Brain microvascular endothelial cell (primary cell): Measurements from ENCODE around the gene KCNJ15.

Experiments used
- DNase-seq: peaks from one replicate; pipeline ENCODE4 v3.0.0-alpha.2; 2020
- H3K27ac ChIP-seq: fragments of 250-450 bp; sonication (Bioruptor Pico); 2 replicates; pipeline ENCODE4 v1.5.1; 2020; ENCODE audit warnings: mild to moderate bottlenecking, moderate library complexity
- H3K27me3 ChIP-seq: fragments of 250-450 bp; sonication (Bioruptor Pico); replicated peaks from 2 replicates; pipeline ENCODE4 v1.5.1; 2020; ENCODE audit warnings: mild to moderate bottlenecking
- H3K36me3 ChIP-seq: fragments of 250-450 bp; sonication (Bioruptor Pico); replicated peaks from 2 replicates; pipeline ENCODE4 v1.5.1; 2020; ENCODE audit warnings: mild to moderate bottlenecking
- H3K4me3 ChIP-seq: 2 replicates; pipeline ENCODE4 v1.5.1; 2011; ENCODE audit warnings: low read depth, mild to moderate bottlenecking, control low read depth, low read length, moderate library complexity
- in situ Hi-C: cut with HindIII; loops from 2 replicates; pipeline ENCODE4 v1.10.0; 2017; ENCODE audit warnings: low sequenced_read_pairs, low pct_ligation_motif_present
- TF ChIP-seq, protein P1 (sequence below): IDR thresholded peaks from 2 replicates; pipeline ENCODE4 v1.5.1; 2011; ENCODE audit warnings: low read depth, mild to moderate bottlenecking, moderate library complexity, low read length, control low read depth, inconsistent platforms; ENCODE audit errors: missing control alignments

KCNJ15 gene

DNA sequence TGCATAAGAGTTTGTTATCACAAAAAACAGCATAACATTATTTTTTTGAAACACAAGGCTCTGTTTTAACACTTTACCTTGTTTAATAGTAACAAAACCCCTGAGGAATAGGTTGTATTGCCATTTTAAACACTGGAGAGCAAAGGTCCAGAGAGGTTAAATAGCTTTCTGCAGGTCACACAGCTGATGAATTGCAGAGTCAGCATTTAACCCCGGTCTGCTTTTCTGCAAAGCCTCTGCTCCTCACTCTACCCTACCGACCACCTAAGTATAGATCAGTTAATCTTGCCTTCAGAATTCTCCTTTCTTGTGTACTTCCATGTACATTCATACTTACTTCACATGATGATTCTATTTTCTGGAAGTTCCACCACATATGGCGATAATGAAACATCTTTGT lies 42.0 kb downstream of the KCNJ15 start:
- Histone ChIP-seq H3K27ac (no peak overlapping the region), H3K4me3 (no peak overlapping the region), H3K27me3 (no peaks in the 10 kb centered on the region), H3K36me3 (no peaks in the 10 kb centered on the region)
- TF ChIP-seq, protein P1, sequence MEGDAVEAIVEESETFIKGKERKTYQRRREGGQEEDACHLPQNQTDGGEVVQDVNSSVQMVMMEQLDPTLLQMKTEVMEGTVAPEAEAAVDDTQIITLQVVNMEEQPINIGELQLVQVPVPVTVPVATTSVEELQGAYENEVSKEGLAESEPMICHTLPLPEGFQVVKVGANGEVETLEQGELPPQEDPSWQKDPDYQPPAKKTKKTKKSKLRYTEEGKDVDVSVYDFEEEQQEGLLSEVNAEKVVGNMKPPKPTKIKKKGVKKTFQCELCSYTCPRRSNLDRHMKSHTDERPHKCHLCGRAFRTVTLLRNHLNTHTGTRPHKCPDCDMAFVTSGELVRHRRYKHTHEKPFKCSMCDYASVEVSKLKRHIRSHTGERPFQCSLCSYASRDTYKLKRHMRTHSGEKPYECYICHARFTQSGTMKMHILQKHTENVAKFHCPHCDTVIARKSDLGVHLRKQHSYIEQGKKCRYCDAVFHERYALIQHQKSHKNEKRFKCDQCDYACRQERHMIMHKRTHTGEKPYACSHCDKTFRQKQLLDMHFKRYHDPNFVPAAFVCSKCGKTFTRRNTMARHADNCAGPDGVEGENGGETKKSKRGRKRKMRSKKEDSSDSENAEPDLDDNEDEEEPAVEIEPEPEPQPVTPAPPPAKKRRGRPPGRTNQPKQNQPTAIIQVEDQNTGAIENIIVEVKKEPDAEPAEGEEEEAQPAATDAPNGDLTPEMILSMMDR = no peak
- in situ Hi-C loops = no loop called here
- DNase-seq = no peak

DNA sequence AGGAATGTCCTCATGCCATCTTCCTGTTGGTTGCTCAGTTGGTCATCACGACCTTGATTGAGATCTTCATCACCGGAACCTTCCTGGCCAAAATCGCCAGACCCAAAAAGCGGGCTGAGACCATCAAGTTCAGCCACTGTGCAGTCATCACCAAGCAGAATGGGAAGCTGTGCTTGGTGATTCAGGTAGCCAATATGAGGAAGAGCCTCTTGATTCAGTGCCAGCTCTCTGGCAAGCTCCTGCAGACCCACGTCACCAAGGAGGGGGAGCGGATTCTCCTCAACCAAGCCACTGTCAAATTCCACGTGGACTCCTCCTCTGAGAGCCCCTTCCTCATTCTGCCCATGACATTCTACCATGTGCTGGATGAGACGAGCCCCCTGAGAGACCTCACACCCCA lies 42.9 kb downstream of the KCNJ15 start:
- DNase-seq = no peak
- no peak overlapping the region for H3K27ac ChIP-seq
- in situ Hi-C loops = no loop called here
- TF ChIP-seq, protein P1 = no peak
- no peaks in the 10 kb centered on the region for H3K27me3 ChIP-seq
- no peaks in the 10 kb centered on the region for H3K36me3 ChIP-seq
- H3K4me3 ChIP-seq = no peak overlapping the region

DNA sequence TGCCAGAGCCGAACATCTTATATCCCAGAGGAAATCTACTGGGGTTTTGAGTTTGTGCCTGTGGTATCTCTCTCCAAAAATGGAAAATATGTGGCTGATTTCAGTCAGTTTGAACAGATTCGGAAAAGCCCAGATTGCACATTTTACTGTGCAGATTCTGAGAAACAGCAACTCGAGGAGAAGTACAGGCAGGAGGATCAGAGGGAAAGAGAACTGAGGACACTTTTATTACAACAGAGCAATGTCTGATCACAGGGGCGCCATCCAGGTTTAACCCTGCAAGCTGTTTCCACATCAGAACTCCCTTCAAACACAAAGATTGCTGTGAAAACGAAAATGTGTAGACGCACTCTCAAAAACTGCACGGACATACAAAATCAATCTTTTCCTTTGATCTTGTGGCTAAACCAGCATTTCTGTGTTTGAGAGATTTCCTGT lies 43.4 kb downstream of the KCNJ15 start:
- TF ChIP-seq, protein P1 = no peak
- DNase-seq = no peak
- no peaks in the 10 kb centered on the region for H3K27me3 ChIP-seq
- in situ Hi-C loops = no loop called here
- H3K36me3 ChIP-seq = no peaks in the 10 kb centered on the region
- no peak overlapping the region for H3K4me3 ChIP-seq
- H3K27ac ChIP-seq = no peak overlapping the region

DNA sequence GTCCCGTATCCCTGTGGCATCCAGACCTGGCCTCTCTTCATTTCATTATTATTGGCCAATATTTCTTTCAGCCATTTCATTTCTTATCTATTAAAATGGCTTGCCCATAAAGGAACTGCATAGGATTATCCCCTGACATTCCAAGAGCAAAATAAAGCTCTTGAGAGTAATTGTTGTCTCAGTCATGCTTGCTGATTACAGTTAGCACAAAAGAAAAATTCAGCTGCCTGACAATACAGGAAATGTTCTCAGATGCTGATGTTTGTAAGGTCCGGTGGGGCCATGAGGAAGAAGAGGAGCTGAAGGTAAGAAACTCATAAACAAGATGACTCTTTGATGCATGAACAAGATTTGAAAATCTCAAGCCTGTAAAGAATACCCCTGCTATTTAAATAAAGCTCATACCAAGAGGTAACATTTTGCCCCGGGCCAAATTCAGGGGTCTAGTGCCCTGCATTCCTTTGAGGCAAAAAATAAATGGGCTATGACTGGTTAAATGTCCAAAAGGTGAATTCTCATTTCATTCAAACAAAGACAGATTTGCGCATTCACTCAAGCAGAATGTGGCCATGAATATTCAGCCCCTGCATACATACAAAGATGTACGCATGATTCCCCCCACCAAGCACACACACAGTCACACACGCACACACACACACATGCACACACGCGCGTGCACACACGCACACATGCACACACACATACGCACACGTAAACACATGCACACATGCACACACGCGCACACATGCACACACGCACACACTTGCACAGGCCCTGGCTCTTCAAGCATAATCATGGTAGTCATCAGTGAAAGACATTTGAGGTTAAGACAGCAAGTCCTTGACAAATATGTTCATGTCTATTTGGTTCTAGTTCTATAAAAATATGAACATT lies 44.8 kb downstream of the KCNJ15 start:
- H3K36me3 ChIP-seq = no peaks in the 10 kb centered on the region
- TF ChIP-seq, protein P1 = no peak
- no peaks in the 10 kb centered on the region for H3K27me3 ChIP-seq
- H3K4me3 ChIP-seq = no peak overlapping the region
- no peak for DNase-seq
- in situ Hi-C loops = no loop called here
- H3K27ac ChIP-seq = no peak overlapping the region

DNA sequence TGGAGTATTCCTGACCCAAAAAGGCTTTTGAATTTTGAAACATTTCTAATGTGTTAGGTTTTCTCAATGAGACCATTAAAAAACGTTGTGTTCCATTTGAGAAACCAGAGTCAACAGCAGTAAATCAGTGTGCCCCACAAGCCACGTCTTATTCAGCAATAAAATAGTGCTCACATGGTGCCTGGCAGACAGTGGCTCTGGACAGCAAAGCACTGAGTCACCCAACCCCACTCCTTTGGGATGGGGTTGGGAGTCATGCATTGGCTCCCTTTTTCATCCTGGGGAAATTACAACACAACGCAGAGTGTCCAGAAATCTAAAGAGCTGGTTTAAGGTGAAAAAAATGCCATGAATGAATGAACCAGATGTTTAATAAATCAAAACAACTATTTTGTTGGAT lies 46.5 kb downstream of the KCNJ15 start:
- TF ChIP-seq, protein P1 = no peak
- Histone ChIP-seq H3K27me3 (no peaks in the 10 kb centered on the region), H3K27ac (peak overlapping the region; percentile 61), H3K4me3 (no peak overlapping the region), H3K36me3 (no peaks in the 10 kb centered on the region)
- DNase-seq = peak; percentile 82
- in situ Hi-C loops = no loop called here
